ENCODE measurements around the gene ANKIB1.

- TF ChIP-seq POLR2A (IDR thresholded peaks at IDR 0.05) (no peak), CTCF (IDR thresholded peaks at IDR 0.05 in 8 of 11, conservative IDR thresholded peaks at IDR 0.05 in 3 of 11) (no peak), POLR2AphosphoS5 (IDR thresholded peaks at IDR 0.05) (no peak)
Observed at GRCh38 chr7:92260248-92260781, 14.5 kb downstream of the ANKIB1 start.
